Liver (tissue), 9 donors: ENCODE data around the gene RPL31. TPM values are rescaled to one million over a fixed set of nuclear protein-coding genes. Genes with fewer than 3 reads are reported as not detected.
A peak's percentile ranks its signal among the peaks of the same experiment; 100 is the strongest.

Experiments used
- DNase-seq: peaks from one replicate; pipeline ENCODE4 v3.0.0-alpha.2; 2017; ENCODE audit warnings: low spot score
- H3K27ac ChIP-seq, 2 donors: one replicate each; pipeline ENCODE4 v1.7.0; 2013; ENCODE audit warnings: inconsistent platforms in 2 of 2, low read length in 2 of 2, control low read depth in 1 of 2, low read depth in 1 of 2, mild to moderate bottlenecking in 1 of 2
- H3K27me3 ChIP-seq, 4 donors: one replicate each; pipeline versions ENCODE4 v1.6.1 to v1.7.0; 2013; ENCODE audit warnings: low read length in 3 of 4, inconsistent platforms in 1 of 4, mild to moderate bottlenecking in 1 of 4, moderate library complexity in 1 of 4; ENCODE audit not compliant: control insufficient read depth in 4 of 4, insufficient read depth in 4 of 4
- H3K36me3 ChIP-seq, 4 donors: one replicate each; pipeline versions ENCODE4 v1.6.1 to v1.7.0; 2013; ENCODE audit warnings: low read length in 3 of 4, mild to moderate bottlenecking in 3 of 4, low read depth in 1 of 4, moderate library complexity in 1 of 4; ENCODE audit not compliant: control insufficient read depth in 4 of 4, insufficient read depth in 3 of 4
- H3K4me1 ChIP-seq, 4 donors: one replicate each; pipeline versions ENCODE4 v1.6.1 to v1.7.0; 2013; ENCODE audit warnings: low read length in 3 of 4, mild to moderate bottlenecking in 3 of 4, moderate library complexity in 1 of 4; ENCODE audit not compliant: control insufficient read depth in 4 of 4, insufficient read depth in 4 of 4
- H3K4me3 ChIP-seq, 3 donors: one replicate each; pipeline versions ENCODE4 v1.6.1 to v1.7.0; 2013; ENCODE audit warnings: low read length in 3 of 3, control low read depth in 1 of 3, low read depth in 1 of 3, mild to moderate bottlenecking in 1 of 3
- H3K9ac ChIP-seq, 2 donors: one replicate each; pipeline ENCODE4 v1.7.0; 2013; ENCODE audit warnings: low read length in 2 of 2, mild to moderate bottlenecking in 2 of 2, moderate library complexity in 2 of 2, control low read depth in 1 of 2, low read depth in 1 of 2
- H3K9me3 ChIP-seq, 4 donors: one replicate each; pipeline versions ENCODE4 v1.6.1 to v1.7.0; 2013; ENCODE audit warnings: low read length in 3 of 4; ENCODE audit not compliant: control insufficient read depth in 4 of 4
- EGR1 ChIP-seq, 2 donors: IDR thresholded peaks; 2 replicates each; pipeline ENCODE4 v1.6.1; 2016 to 2018; ENCODE audit warnings: antibody characterized with exemption in 2 of 2, low read depth in 2 of 2
- FOXA1 ChIP-seq: IDR thresholded peaks from 2 replicates; pipeline ENCODE4 v1.6.1; 2016; ENCODE audit warnings: antibody characterized with exemption
- FOXA2 ChIP-seq: IDR thresholded peaks from 2 replicates; pipeline ENCODE4 v1.6.1; 2016; ENCODE audit warnings: antibody characterized with exemption
- GABPA ChIP-seq, 2 donors: IDR thresholded peaks in 1 of 2; conservative IDR thresholded peaks in 1 of 2; 2 replicates each; pipeline ENCODE4 v1.6.1; 2016; ENCODE audit warnings: antibody characterized with exemption in 2 of 2, mild to moderate bottlenecking in 1 of 2, moderate library complexity in 1 of 2
- HNF4A ChIP-seq, 2 donors: conservative IDR thresholded peaks; 2 replicates each; pipeline ENCODE4 v1.6.1; 2016; ENCODE audit warnings: antibody characterized with exemption in 2 of 2, mild to moderate bottlenecking in 2 of 2
- HNF4G ChIP-seq: IDR thresholded peaks from 2 replicates; pipeline ENCODE4 v1.6.1; 2016; ENCODE audit warnings: antibody characterized with exemption
- JUND ChIP-seq, 2 donors: IDR thresholded peaks; 2 replicates each; pipeline ENCODE4 v1.6.1; 2016; ENCODE audit warnings: antibody characterized with exemption in 2 of 2
- MAX ChIP-seq: IDR thresholded peaks from 2 replicates; pipeline ENCODE4 v1.6.1; 2016; ENCODE audit warnings: antibody characterized with exemption
- NR2F2 ChIP-seq: IDR thresholded peaks from 2 replicates; pipeline ENCODE4 v1.6.1; 2016; ENCODE audit warnings: antibody characterized with exemption
- RAD21 ChIP-seq, 2 donors: IDR thresholded peaks; 2 replicates each; pipeline ENCODE4 v1.6.1; 2016; ENCODE audit warnings: antibody characterized with exemption in 2 of 2, mild to moderate bottlenecking in 2 of 2
- REST ChIP-seq: IDR thresholded peaks from 2 replicates; pipeline ENCODE4 v1.6.1; 2016; ENCODE audit warnings: antibody characterized with exemption, mild to moderate bottlenecking
- RXRA ChIP-seq, 2 donors: IDR thresholded peaks; 2 replicates each; pipeline ENCODE4 v1.6.1; 2017 to 2018; ENCODE audit warnings: antibody characterized with exemption in 2 of 2, mild to moderate bottlenecking in 1 of 2
- SP1 ChIP-seq: IDR thresholded peaks from 2 replicates; pipeline ENCODE4 v1.6.1; 2018; ENCODE audit warnings: antibody characterized with exemption, mild to moderate bottlenecking
- TAF1 ChIP-seq: conservative IDR thresholded peaks from 2 replicates; pipeline ENCODE4 v1.6.1; 2016; ENCODE audit warnings: antibody characterized with exemption, mild to moderate bottlenecking
- YY1 ChIP-seq: IDR thresholded peaks from 2 replicates; pipeline ENCODE4 v1.6.1; 2016; ENCODE audit warnings: antibody characterized with exemption, mild to moderate bottlenecking
- ZBTB33 ChIP-seq: IDR thresholded peaks from 2 replicates; pipeline ENCODE4 v1.6.1; 2016; ENCODE audit warnings: antibody characterized with exemption
- WGBS: extraction: QIAGEN DNeasy Blood & Tissue Kit; methylation state at CpG from one replicate; pipeline ENCODE4 v1.1.7; 2013; 5-methylcytosine and 5-hydroxymethylcytosine counted together
- polyA plus RNA-seq, 2 donors: library from polyadenylated mRNA; stranded (reverse) in 1 of 2; unstranded in 1 of 2; fragments of 200-250 nt in 1 of 2; fragments of >200 nt in 1 of 2; fragmentation: Nextera tagmentation in 1 of 2; extraction: Ambion mirVana in 1 of 2; gene quantifications; one replicate each; pipeline versions ENCODE4 v1.2.1 to v1.2.3, GENCODE V29; 2013 to 2015
- total RNA-seq, 2 donors: library from RNA; depleted of rRNA; stranded (reverse); fragments of >200 nt; gene quantifications; one replicate each; pipeline ENCODE4 v1.2.3, GENCODE V29; 2014
- TF ChIP-seq, protein P1 (sequence below): IDR thresholded peaks from 2 replicates; pipeline ENCODE4 v1.6.1; 2016; ENCODE audit warnings: antibody characterized with exemption
- TF ChIP-seq, protein P2 (sequence below): fragments of 150-350 bp; IDR thresholded peaks from 2 replicates; pipeline ENCODE4 v1.5.1; 2017; ENCODE audit warnings: improper control_type of control experiment, low read depth, low read length; ENCODE audit not compliant: missing input control
- donor health status: healthy.
- donor health status: healthy.
- donor health status: healthy.
- donor health status: healthy.
- donor health status: healthy.

The RPL31 gene
- total and polyA plus RNA-seq, 4 donors: 220 to 1,995 (median 581) TPM

- no peaks in the 10 kb centered on the region for H3K36me3 ChIP-seq
- H3K9ac ChIP-seq: peak overlapping the region in 1 of 2 donors; percentile 64
- H3K4me1 ChIP-seq: peaks cover 5 to 17% (median 10%) of the 10 kb centered on the region in 4 donors
- no peak overlapping the region for H3K4me3 ChIP-seq
- WGBS: 55% methylated on average over 16 of the region's 16 CpGs
- DNase-seq: no peak
- TF ChIP-seq RXRA (IDR thresholded peaks at IDR 0.05): peak; percentile 83 to 89
- TF ChIP-seq MAX: no peak
- TF ChIP-seq ZBTB33: no peak
- no peak for TF ChIP-seq EGR1 (IDR thresholded peaks at IDR 0.05; ENCODE audit: low read depth in 2 of 2)
- peak; percentile 14 for TF ChIP-seq REST
- TF ChIP-seq, protein P1, sequence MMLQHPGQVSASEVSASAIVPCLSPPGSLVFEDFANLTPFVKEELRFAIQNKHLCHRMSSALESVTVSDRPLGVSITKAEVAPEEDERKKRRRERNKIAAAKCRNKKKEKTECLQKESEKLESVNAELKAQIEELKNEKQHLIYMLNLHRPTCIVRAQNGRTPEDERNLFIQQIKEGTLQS: no peak
- TF ChIP-seq HNF4A (conservative IDR thresholded peaks at IDR 0.05): peak; percentile 68 to 69
- peak in 1 of 2 donors; percentile 42 for TF ChIP-seq JUND (IDR thresholded peaks at IDR 0.05)
- TF ChIP-seq YY1: no peak
- TF ChIP-seq, protein P2, sequence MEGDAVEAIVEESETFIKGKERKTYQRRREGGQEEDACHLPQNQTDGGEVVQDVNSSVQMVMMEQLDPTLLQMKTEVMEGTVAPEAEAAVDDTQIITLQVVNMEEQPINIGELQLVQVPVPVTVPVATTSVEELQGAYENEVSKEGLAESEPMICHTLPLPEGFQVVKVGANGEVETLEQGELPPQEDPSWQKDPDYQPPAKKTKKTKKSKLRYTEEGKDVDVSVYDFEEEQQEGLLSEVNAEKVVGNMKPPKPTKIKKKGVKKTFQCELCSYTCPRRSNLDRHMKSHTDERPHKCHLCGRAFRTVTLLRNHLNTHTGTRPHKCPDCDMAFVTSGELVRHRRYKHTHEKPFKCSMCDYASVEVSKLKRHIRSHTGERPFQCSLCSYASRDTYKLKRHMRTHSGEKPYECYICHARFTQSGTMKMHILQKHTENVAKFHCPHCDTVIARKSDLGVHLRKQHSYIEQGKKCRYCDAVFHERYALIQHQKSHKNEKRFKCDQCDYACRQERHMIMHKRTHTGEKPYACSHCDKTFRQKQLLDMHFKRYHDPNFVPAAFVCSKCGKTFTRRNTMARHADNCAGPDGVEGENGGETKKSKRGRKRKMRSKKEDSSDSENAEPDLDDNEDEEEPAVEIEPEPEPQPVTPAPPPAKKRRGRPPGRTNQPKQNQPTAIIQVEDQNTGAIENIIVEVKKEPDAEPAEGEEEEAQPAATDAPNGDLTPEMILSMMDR: no peak
- no peak for TF ChIP-seq GABPA (IDR thresholded peaks at IDR 0.05 in 1 of 2, conservative IDR thresholded peaks at IDR 0.05 in 1 of 2)
- TF ChIP-seq TAF1: no peak
- TF ChIP-seq FOXA1: no peak
- TF ChIP-seq SP1: peak; percentile 69
- TF ChIP-seq NR2F2: peak; percentile 32
- TF ChIP-seq HNF4G: no peak
- no peak for TF ChIP-seq FOXA2
- peak; percentile 42 to 62 for TF ChIP-seq RAD21 (IDR thresholded peaks at IDR 0.05)
- no peaks in the 10 kb centered on the region for H3K9me3 ChIP-seq
- H3K27ac ChIP-seq: peak overlapping the region; percentile 55 to 76
- no peaks in the 10 kb centered on the region for H3K27me3 ChIP-seq
Measured at GRCh38 chr2:100957996-100958653, 44.0 kb upstream of the RPL31 start.
